Measurements from ENCODE around the gene SSRP1.
A peak's percentile ranks its signal among the peaks of the same experiment; 100 is the strongest.
"Not testable (repeated sequence)": the region's sequence is repeated elsewhere in the genome, so short reads cannot be mapped to it uniquely, and the experiment has no call there.

Gene SSRP1

GRCh38 chr11:57299150-57299737 is 36.4 kb downstream of the SSRP1 start:
- no peak for DNase-seq (ENCODE audit: low read depth)
- no peak for TF ChIP-seq CTCF (IDR thresholded peaks at IDR 0.05; ENCODE audit: control insufficient read depth, insufficient read depth, low read depth, low read length, missing control alignments)
- H3K4me3 ChIP-seq (ENCODE audit: control insufficient read depth, low read depth, low read length): no peak overlapping the region

- no peak for TF ChIP-seq CTCF (IDR thresholded peaks at IDR 0.05; ENCODE audit: control insufficient read depth, insufficient read depth, low read depth, low read length, missing control alignments)
- no peak overlapping the region for H3K4me3 ChIP-seq (ENCODE audit: control insufficient read depth, low read depth, low read length)
- no peak for DNase-seq (ENCODE audit: low read depth)
Measured at GRCh38 chr11:57297221-57297620, 38.5 kb downstream of the SSRP1 start.

GRCh38 chr11:57296205-57296604 is 39.5 kb downstream of the SSRP1 start:
- DNase-seq (ENCODE audit: low read depth); H3K4me3 ChIP-seq (ENCODE audit: control insufficient read depth, low read depth, low read length): not testable (repeated sequence)

- TF ChIP-seq CTCF (IDR thresholded peaks at IDR 0.05; ENCODE audit: control insufficient read depth, insufficient read depth, low read depth, low read length, missing control alignments): no peak
- DNase-seq (ENCODE audit: low read depth): no peak
- no peak overlapping the region for H3K4me3 ChIP-seq (ENCODE audit: control insufficient read depth, low read depth, low read length)
Measured at GRCh38 chr11:57294225-57295131, 41.2 kb downstream of the SSRP1 start.

- TF ChIP-seq CTCF (IDR thresholded peaks at IDR 0.05; ENCODE audit: control insufficient read depth, insufficient read depth, low read depth, low read length, missing control alignments): no peak
- no peak for DNase-seq (ENCODE audit: low read depth)
- no peak overlapping the region for H3K4me3 ChIP-seq (ENCODE audit: control insufficient read depth, low read depth, low read length)
Measured at GRCh38 chr11:57290288-57290687, 45.4 kb downstream of the SSRP1 start.

GRCh38 chr11:57288771-57289579 is 46.7 kb downstream of the SSRP1 start:
- no peak for TF ChIP-seq CTCF (IDR thresholded peaks at IDR 0.05; ENCODE audit: control insufficient read depth, insufficient read depth, low read depth, low read length, missing control alignments)
- peak; percentile 76 for DNase-seq (ENCODE audit: low read depth)
- no peak overlapping the region for H3K4me3 ChIP-seq (ENCODE audit: control insufficient read depth, low read depth, low read length)

Data from AG09309 (cell line).